Astrocyte (in vitro differentiated cells and primary cell): ENCODE results near the gene OLIG1.

ENCODE experiments used
- CTCF ChIP-seq: IDR thresholded peaks from 2 replicates; pipeline ENCODE4 v1.5.1; 2011; ENCODE audit warnings: low read depth, mild to moderate bottlenecking, inconsistent platforms, low read length, moderate library complexity; ENCODE audit not compliant: insufficient read depth
- EZH2 ChIP-seq: IDR thresholded peaks from 2 replicates; pipeline ENCODE4 v1.6.1; 2012; ENCODE audit warnings: mild to moderate bottlenecking, low read length, inconsistent platforms; ENCODE audit not compliant: insufficient read depth

DNA sequence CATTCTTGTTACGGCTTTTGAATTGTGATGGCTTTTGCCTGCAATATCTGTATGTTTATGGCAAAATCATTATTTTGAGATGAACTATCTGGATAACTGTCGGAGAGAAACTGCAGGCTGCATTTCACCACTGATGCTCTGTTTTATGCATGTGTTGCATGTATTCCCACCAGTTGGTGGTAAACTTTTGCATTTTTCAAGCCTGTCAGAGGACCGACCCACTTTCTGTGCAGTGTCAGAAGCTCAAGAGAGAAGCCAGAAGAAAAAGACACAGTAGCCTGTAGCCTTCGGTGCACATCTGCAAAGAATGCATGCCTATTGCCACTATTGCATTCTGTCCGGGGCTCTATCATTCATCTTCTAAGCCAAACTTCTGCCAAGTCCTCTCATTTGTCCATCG lies 41.6 kb downstream of the OLIG1 start:
- TF ChIP-seq EZH2 (no peak), CTCF (no peak)
